CD4-positive, alpha-beta T cell treated with Interleukin-21 for 1 hour (primary cell): Measurements from ENCODE around the gene WNT8B.
A peak's percentile ranks its signal among the peaks of the same experiment; 100 is the strongest.

Experiments
- DNase-seq: peaks from one replicate; pipeline ENCODE4 v3.0.0-alpha.2; 2020

WNT8B gene

GRCh38 chr10:100483876-100484666 lies 21.3 kb downstream of the WNT8B start:
- no peak for DNase-seq

GRCh38 chr10:100485366-100485765 lies 22.6 kb downstream of the WNT8B start:
- DNase-seq: no peak

DNA sequence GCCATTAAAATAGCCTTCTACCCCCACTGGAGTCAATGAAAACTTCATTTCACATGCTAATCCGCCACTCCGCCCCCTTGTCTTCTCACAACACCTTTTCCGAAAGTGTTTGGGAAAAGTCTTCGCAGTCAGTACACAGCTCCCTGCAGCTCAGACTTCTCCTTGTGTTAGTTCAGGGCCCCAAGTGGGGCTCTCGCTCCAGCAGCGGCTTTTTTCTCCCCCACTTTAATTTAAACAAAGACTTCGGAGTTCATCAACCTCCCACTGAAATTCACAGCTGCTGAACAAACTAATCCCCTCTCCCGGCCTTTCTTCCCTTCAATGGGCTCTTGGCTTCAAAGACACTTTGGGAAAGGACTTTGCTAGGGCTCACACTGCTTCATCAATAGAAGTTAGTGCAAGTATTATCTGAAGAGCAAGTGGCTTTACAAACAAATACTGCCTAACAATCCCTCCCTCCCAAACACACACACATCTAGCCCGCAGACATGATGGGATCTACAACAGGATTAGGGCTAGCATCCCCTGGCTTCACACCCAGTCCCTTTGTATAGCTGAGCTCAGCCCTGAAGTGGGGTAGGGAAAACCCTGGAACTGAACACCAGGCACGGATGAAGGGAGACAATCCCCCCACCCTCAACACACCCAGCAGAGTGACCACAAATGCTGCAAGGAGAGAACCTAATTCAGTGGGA lies 23.1 kb downstream of the WNT8B start:
- no peak for DNase-seq

- no peak for DNase-seq
These were observed 24.7 kb downstream of the WNT8B start for GRCh38 chr10:100487529-100487928.

- DNase-seq: no peak
These were observed 26.6 kb downstream of the WNT8B start for GRCh38 chr10:100489396-100489795.

- no peak for DNase-seq
These were observed 27.7 kb downstream of the WNT8B start for GRCh38 chr10:100490531-100490930.

GRCh38 chr10:100496567-100496966 lies 33.8 kb downstream of the WNT8B start:
- no peak for DNase-seq

GRCh38 chr10:100498059-100498458 lies 35.2 kb downstream of the WNT8B start:
- DNase-seq: no peak

- DNase-seq: no peak
These were observed 38.6 kb downstream of the WNT8B start for GRCh38 chr10:100501423-100501822.

DNA sequence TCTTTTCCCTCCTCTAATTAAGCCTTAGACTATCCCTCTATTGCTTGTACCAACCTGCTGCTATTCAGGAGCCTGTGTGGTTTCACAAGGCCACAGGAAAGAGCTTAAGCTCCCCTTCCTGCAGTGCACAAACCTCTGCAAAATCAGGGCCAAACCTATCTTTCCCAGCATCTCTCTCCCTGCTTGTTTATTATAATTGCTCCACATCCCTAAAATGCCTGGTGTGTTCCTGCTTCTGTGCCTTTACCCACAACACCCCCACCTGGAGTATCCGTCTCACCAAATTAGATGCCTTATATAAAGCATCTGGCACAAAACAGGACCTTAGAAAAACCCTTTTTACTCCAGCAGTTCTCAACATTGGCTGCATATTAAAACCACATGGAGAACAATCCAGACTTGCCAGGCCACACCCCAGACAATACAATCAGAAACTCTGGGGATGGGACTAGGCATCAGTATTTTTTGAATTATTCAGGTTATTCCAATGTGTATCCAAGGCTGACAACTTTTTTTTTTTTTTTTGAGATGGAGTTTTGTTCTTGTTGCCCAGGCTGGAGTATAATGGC lies 40.2 kb downstream of the WNT8B start:
- DNase-seq: no peak

- no peak for DNase-seq
These were observed 41.3 kb downstream of the WNT8B start for GRCh38 chr10:100504096-100504495.

GRCh38 chr10:100505164-100505563 lies 42.4 kb downstream of the WNT8B start:
- no peak for DNase-seq

GRCh38 chr10:100506596-100507356 lies 44.0 kb downstream of the WNT8B start:
- no peak for DNase-seq

DNA sequence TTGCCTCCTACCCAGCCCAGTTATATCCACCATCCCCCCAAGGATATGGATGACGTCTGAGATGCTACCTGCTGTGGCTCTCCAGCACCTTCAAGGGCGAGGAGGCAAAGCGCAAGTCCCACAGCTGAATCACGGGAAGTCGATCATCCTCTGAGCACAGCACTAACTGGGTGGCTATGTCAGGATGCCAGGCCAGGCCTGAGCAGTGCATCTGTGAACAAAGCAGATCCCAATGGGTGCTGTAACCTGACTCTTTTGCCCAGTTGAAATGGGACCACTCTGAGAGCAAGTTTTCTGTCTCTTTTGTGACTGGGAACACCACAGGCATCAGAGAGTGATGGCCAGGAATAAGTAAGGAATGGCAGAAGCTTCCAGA lies 44.5 kb downstream of the WNT8B start:
- no peak for DNase-seq

- no peak for DNase-seq
These were observed 45.5 kb downstream of the WNT8B start for GRCh38 chr10:100508266-100508665.

DNA sequence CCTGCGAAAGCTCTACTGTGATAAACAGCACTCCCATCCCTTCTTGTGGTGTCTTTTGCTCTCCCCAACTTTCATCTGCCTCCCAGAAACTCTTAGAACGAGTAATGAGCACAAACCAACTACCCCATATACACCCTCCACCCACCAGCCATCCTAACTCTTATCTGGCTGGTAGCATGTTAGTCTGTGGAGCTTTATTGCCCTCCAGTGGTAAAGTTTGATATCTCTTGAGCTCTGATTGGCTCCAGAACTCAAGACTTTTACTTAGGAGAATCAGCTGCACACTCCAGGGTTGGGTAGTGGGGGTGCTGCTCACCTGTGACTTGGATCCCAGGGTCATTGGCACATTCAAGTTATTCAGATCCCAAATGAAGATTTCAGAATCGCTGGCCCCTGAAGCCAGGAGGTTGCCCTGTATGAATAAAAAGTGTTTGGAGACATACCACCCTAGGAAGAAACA lies 45.9 kb downstream of the WNT8B start:
- DNase-seq: peak; percentile 80

DNA sequence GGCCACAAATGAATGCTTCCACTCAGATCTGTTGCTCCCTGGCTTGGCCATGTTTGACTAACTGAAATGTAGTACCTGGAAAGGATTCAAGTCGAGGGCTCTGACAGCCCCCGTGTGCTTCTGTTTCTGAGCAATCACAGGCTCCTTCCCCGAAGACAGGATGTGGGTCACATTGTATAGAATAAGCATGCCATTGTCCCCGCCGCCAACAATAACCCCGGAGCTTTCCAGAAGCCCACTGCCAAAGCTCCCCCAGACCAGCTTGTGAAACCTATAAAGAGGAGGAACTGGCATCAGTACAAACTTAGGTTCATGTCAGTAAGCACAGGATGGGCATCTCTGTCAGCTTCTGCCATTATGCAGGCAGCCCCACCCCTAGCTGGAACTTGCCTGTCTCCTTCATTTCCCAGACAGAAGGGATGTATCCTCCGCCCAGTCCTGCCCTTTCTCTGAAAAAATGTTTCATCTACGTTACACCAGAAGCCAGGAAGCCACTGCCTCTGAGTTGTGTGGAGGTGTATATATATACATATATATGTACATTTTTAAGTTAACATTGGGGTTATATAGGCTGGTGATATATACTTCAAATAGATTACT lies 46.5 kb downstream of the WNT8B start:
- peak; percentile 58 for DNase-seq

- DNase-seq: peak; percentile 82
These were observed 47.9 kb downstream of the WNT8B start for GRCh38 chr10:100510533-100511308.

DNA sequence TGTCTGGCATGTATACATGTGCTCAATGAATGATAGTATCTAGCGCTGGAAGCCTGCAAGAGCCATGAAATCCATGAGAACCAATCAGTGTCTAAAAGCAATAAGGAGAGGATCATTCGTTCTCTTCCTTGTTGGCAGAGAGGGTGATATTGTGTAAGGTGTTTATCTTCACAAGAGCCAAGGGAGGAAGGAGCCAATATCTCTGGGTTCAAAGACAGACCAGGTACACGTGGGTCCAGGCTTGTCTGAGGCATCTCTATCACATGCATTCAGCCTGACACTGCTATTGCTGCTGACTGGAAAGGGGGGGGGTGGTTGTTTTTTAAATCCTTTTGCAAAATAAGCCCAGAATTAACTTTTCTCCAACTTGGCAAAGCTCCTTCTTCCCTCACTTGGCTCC lies 52.8 kb downstream of the WNT8B start:
- DNase-seq: no peak

GRCh38 chr10:100516847-100517246 lies 54.0 kb downstream of the WNT8B start:
- no peak for DNase-seq

DNA sequence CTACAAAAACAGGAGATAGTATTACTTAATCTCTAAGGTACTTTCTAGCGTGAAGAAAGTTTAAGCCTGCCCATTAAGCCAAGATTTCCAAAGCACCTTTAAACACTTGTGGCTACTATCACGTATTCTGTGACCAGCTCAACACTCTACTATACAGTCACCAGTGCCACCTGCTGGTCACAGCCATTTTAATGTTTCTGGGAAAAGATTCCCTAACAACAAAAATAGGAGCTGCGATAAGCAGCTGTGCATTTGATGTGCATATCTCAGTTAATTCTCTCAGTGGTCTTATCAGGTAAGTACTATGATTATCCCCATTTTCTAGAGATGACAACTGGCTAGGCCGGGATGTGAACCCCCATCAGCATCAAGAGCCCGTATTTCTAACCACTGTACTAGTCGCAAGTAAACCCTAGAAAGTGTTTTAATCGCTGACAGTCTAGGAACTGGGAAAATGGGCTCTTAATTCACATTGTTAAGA lies 56.0 kb downstream of the WNT8B start:
- peak; percentile 71 for DNase-seq
